ENCODE measurements around the gene FGF12.
"Not testable (repeated sequence)": the region's sequence is repeated elsewhere in the genome, so short reads cannot be mapped to it uniquely, and the experiment has no call there.

FGF12 gene

GRCh38 chr3:192576704-192577103 lies 150.6 kb downstream of the FGF12 start:
- DNase-seq, result not testable (repeated sequence)

GRCh38 chr3:192575879-192576506 lies 151.3 kb downstream of the FGF12 start:
- no peak for DNase-seq

DNA sequence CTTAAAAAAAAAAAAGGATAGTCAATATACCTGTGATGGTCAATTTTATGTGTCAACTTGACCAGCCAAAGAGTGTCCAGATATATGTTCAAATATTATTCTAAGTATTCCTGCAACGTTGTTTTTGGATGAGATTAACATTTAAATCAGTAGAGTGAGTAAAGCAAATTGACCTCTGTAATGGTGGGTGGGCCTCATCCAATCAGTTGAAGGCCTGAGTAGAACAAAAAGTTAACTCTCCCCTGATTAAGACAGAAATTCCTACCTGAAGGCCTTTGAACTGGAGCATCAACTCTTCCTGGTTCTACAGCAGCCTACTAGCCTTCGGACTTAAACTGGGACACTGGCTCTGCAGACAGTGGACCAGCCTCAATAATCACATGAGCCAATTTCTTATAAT lies 154.1 kb downstream of the FGF12 start:
- no peak for DNase-seq

DNA sequence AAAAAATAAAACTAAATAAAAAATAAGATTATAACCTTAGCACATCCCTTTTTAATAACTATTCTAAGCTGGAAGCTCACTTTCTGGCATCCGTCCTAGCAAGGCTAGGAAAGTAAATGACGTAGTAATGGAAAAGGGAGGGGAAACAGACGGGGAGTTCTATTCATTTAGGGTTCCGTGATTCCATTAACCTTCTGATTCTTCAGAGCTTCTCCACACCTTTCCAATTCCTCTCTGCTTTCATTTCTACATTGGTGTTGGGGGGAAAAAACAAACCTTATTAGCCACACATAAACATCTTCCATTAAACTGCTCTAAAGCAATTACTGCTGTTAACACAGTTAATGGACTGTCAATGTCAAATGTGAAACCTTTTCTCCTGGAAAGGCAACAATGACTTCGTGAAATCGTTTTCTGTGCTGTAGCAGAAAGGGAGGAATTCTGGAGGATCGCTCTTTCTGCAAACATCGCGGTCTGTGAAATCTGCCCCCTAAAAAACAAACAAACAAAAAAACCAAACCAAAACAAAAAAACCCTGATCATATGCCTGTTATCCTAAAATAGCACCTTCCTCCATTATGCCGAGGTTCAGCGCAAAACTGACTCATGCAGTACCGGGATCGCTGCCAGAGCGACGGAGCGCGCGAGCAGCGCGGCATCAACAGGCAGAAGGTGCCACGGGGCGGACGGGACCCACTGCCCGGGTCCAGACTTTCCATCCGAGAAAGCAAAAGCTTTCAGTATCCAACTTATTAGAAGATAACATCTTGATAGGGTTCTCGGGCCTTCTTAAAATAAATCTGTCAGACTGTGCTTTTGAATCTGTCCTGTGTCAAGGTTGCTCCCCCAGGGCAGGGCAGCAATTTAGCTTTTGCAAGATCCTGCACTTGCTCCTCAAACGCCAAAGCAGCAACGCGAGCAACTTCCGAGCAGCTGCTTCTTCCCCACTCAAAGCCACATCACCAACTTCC lies 156.2 kb downstream of the FGF12 start:
- DNase-seq, result no peak

GRCh38 chr3:192570315-192570714 lies 157.0 kb downstream of the FGF12 start:
- DNase-seq, result no peak

DNA sequence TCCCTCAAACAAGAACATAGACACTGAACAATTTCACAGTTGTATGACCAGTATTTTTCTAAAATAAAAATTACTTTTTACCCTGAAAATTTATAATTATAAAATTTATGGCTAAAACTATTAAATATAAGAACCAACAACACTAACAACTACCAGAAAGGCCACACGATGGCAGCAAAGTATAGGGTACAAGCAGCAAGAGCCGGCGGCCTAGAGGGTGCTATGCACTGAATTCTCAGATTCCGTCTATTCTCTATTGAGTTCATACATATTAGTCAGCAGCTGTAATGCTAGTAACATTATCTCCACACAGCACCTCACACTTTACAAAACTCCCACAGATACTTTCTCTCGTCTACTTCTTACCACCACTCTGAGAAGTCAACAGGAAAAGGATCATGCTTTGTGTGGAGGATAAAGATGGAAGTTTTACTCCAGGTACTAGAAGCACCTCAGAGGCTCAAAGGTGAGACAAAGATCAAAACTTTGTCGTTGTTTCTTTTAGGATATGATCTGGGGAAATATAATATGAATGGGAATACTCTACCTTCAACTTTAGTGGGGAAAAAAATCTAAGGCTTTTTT lies 160.5 kb downstream of the FGF12 start:
- peak; percentile 61 for DNase-seq

- no peak for DNase-seq
Measured at GRCh38 chr3:192564611-192565010, 162.7 kb downstream of the FGF12 start.

GRCh38 chr3:192563417-192563816 lies 163.9 kb downstream of the FGF12 start:
- no peak for DNase-seq

GRCh38 chr3:192553707-192554106 lies 173.6 kb downstream of the FGF12 start:
- no peak for DNase-seq

DNA sequence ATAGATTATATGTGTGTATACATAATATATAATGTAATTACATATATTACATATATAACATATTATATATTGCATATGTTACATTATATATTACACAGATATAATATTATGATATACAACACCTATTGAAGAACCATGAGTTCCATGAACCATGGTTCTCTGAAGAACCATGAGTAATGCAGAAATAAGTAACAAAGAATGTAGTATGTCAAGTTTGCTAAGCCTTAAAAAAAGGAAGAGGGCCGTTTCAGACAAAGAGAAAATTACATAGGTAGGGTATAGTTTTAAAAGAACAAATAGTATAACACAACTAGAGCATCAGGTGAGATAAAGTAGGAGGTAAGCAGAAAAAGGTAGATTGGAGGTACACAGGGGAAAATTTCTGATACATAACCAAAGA lies 177.0 kb downstream of the FGF12 start:
- no peak for DNase-seq

DNA sequence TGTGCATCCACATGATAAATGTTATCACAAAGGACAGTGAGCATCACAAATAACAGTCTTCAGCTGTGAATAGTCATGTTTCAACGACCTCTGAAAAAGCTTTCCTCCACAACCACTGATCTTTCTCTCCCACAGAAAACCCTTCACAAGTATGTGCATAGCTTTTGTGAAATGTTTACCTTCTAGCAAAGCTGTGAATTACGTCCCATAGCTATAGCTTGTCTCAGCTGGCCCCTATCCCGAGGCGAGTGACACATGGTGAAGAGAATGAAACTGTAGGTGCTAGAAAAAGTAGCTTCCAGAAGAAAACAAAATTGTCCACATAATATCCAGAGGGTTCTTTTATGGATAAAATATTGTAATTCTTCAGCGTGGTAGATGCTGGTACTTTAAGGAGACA lies 182.0 kb downstream of the FGF12 start:
- no peak for DNase-seq

GRCh38 chr3:192543163-192543562 lies 184.2 kb downstream of the FGF12 start:
- DNase-seq, result no peak

DNA sequence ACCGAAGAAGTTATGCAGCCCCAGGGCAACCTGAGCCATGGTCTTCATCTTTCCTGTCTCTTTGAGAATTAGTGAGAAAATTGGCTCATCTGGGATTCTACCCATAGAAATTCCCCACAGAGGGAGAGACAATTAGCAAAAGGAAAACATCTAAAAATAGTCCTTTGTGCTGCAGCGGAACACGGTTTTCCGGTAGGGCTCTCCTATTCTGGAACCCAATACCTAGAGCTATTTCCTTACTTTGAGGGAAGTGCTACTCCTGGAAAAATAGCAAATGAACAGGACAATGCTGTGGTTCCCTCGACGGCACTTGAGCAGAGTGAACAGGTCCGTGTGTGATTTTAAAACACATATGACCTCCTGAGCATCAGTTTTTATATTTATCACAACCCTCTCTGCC lies 210.5 kb downstream of the FGF12 start:
- no peak for DNase-seq

DNA sequence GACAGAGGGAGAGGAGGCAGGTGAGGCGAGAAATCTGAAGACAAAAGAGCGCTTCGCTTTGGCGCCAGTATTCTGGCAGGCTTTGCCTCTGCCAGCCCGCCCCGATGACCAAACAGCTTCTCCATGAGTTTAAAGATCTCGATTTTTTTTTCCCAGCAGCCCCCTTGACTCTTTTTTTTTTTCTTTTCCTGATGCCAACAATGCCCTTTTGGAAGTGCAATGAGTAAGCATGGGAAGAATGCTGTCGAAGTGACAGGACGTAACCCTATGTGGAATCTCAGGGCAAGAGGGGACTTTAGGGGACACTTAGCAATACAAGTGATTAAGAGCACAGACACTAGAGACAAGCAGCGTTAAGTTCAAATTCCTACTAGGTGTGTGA lies 211.7 kb downstream of the FGF12 start:
- no peak for DNase-seq

GRCh38 chr3:192514754-192515663 lies 212.3 kb downstream of the FGF12 start:
- no peak for DNase-seq

DNA sequence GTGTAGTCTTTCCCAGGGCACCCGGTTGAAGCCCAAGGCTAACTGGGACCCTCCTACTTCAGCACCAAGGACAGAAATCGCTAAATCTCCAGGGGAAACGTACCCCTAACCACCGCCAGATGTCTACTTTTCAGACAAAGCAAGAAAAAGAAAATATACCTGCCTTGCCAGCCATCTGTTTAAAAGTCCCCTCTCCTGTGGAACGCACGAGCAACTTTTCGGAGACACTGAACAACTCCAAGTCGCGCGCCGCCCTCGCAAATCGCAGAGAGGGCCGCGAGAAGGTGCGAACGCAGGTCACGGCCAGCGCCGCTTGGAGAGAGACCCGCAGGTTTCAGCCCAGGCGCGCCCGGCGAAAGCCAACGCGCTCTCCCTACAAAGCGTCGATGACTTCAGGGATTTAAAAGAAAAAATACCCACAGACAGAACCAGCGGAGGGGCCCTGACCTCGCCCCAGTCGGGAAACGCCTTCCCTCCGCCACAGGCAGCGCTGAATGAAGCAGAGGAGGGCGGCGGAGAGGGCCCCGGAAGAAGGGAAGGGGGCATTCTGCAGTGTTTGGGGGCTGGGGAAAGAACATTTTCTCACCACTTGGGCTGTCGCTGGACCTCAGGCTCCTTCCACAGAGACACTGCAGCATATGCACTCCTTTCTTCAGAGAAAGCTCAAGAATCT lies 213.1 kb downstream of the FGF12 start:
- no peak for DNase-seq

DNA sequence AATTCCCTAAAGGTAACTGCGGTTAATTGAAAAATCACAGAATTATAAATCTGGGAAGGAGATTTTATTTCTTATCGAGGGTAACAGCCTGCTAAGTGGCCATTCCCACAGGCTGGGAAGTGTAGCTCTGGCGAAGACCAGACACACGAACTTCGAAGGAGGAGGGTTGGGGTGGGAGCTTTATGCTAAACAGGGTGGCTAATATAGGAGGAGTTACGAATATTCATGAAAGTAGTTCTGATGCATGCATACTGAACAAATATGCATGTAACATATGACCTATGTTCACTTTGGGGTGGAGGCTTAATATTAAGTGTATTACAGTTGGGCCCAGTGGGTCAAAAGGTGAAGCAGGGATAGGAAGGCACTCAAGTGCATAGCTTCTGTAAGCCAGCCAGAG lies 221.6 kb downstream of the FGF12 start:
- no peak for DNase-seq

DNA sequence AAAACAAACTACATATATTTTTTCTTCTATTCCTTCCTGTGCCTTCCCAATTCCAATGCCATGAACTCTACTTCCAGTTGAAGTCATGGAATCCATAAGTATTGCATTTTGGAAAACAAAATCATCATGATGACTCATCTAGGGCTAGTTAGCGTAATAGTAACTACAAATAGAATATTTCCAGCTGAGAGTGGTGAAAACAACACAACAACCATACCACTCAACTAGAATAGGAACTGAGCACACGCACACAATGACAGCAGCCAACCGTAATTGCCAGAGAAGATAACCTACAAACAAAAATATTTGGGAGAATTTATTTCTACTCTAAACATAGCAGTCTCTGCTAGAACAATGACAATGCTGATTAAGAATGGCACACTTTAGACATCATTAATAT lies 225.9 kb downstream of the FGF12 start:
- DNase-seq, result no peak

DNA sequence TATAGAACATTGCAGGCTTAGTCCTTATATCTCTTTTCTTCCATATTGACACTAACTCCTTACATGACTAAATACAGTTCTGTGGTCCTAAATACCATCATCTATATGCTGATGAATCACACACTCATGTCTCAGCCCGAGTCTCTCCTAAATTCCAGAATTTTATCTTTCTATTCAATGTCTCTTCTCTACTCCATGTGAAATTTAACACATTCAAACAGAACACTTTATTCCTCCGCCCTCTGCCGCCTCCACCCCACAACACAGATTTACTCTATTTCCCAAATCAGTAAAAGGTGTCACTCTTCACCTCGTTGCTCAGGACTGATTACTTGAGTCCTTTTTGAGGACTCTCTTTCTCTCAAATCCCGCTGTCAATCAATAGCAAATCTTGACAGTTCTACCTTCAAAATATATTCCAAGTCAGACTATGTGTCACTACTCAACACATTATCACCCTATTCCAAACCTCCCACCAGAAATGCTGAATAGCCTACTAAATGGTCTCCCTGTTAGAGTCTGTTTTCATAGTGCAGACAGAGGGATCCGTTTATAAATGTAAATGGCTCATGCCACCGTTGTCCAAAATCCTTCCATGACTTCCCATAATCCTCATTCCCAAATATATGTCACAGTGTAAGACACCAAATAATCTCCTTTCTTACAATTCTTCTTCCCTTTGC lies 230.3 kb downstream of the FGF12 start:
- no peak for DNase-seq

- no peak for DNase-seq
Measured at GRCh38 chr3:192494174-192494573, 233.2 kb downstream of the FGF12 start.

GRCh38 chr3:192490720-192491119 lies 236.6 kb downstream of the FGF12 start:
- DNase-seq, result no peak

- no peak for DNase-seq
Measured at GRCh38 chr3:192489579-192489978, 237.8 kb downstream of the FGF12 start.
